A673 (cell line): ENCODE data around the gene BSG. TPM values are rescaled to one million over a fixed set of nuclear protein-coding genes. Genes with fewer than 3 reads are reported as not detected.
A peak's percentile ranks its signal among the peaks of the same experiment; 100 is the strongest.
"Not testable (repeated sequence)": the region's sequence is repeated elsewhere in the genome, so short reads cannot be mapped to it uniquely, and the experiment has no call there.

Experiments used
- BruUV-seq: library from RNA; stranded (reverse); fragments of 400-500 nt; replicated peaks from 2 replicates; lab custom pipeline; 2021; lab: Mats Ljungman, UMichigan
- CTCF ChIA-PET: fragments of 300-600 bp; sonication (Branson Sonifier 250); formaldehyde crosslinking; loops from one replicate; lab custom pipeline; 2022; ENCODE audit warnings: antibody characterized with exemption; lab: Charles Lee
- POLR2A ChIA-PET: fragments of 300-600 bp; sonication (Branson Sonifier 250); formaldehyde crosslinking; loops from one replicate; lab custom pipeline; 2022; ENCODE audit warnings: antibody characterized with exemption; ENCODE audit not compliant: low non-redundant PET; lab: Charles Lee
- DNase-seq: peaks from one replicate; pipeline ENCODE4 v3.0.0-alpha.2; 2015; ENCODE audit warnings: low spot score
- H3K27ac ChIP-seq: fragments of 200-600 bp; sonication (generic); 2 replicates; pipeline ENCODE4 v1.5.1; 2016; ENCODE audit warnings: mixed run types, low read depth, mild to moderate bottlenecking, mixed read lengths, antibody characterized with exemption, low read length; ENCODE audit not compliant: poor library complexity, severe bottlenecking
- H3K27me3 ChIP-seq: fragments of 200-600 bp; sonication (generic); replicated peaks from 2 replicates; pipeline ENCODE4 v1.6.1; 2017; ENCODE audit warnings: mixed run types, low read depth, mild to moderate bottlenecking, mixed read lengths, antibody characterized with exemption, low read length; ENCODE audit not compliant: insufficient read depth, poor library complexity
- H3K36me3 ChIP-seq: fragments of 200-600 bp; sonication (generic); 2 replicates; pipeline ENCODE4 v1.6.1; 2016; ENCODE audit warnings: mixed run types, mild to moderate bottlenecking, mixed read lengths, antibody characterized with exemption, low read length; ENCODE audit not compliant: insufficient read depth, poor library complexity, severe bottlenecking
- H3K4me1 ChIP-seq: fragments of 200-600 bp; sonication (generic); 2 replicates; pipeline ENCODE4 v1.6.1; 2017; ENCODE audit warnings: mixed run types, mild to moderate bottlenecking, mixed read lengths, antibody characterized with exemption, low read length; ENCODE audit not compliant: insufficient read depth, poor library complexity, severe bottlenecking
- H3K4me3 ChIP-seq: fragments of 200-600 bp; sonication (generic); 2 replicates; pipeline ENCODE4 v1.5.1; 2016; ENCODE audit warnings: low read depth, mixed run types, mild to moderate bottlenecking, mixed read lengths, low read length; ENCODE audit not compliant: poor library complexity, severe bottlenecking
- H3K9me3 ChIP-seq: fragments of 200-600 bp; sonication (generic); 2 replicates; pipeline ENCODE4 v1.6.1; 2016; ENCODE audit warnings: mixed run types, low read depth, mild to moderate bottlenecking, mixed read lengths, antibody characterized with exemption, low read length; ENCODE audit not compliant: poor library complexity, severe bottlenecking
- CTCF ChIP-seq: fragments of 300-800, 200-600 bp; sonication (generic); conservative IDR thresholded peaks from 2 replicates; pipeline ENCODE4 v1.5.1; 2017; ENCODE audit warnings: low read depth, mild to moderate bottlenecking, antibody characterized with exemption, low read length, moderate library complexity, mixed read lengths
- EZH2 ChIP-seq: fragments of 200-600 bp; sonication (generic); IDR thresholded peaks from 2 replicates; pipeline ENCODE4 v1.6.1; 2017; ENCODE audit warnings: borderline replicate concordance, low read depth, mild to moderate bottlenecking, mixed read lengths, antibody characterized with exemption, low read length; ENCODE audit not compliant: poor library complexity, severe bottlenecking
- intact Hi-C: fragments of 100-400 bp; cut with micrococcal nuclease; formaldehyde crosslinking; loops from one replicate; pipeline ENCODE4 v1.10.0; 2022; ENCODE audit not compliant: unreplicated experiment
- total RNA-seq: library from RNA; stranded (reverse); gene quantifications from 2 replicates; pipeline ENCODE4 v1.2.3, GENCODE V29; 2021

The BSG gene
- total RNA-seq, 1 experiment from 2014 or later = 865 TPM

DNA sequence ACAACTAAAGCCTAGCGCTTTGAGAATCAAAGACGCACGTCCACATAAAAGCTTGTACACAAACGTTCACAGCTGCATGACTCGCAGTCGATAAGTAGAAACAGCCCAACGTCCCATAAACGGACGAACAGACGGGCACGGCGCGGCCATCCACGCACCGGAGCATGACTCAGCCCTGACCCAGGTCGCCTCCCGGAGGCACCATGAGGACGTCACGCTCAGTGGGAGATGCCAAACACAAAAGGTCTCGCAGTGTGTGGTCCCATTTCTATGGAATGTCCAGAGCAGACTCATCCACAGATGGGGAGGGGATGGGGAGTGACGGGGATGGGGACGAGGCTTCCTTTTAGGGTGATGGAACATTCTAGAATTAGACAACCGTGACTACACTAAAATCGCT is 51.6 kb downstream of the BSG start:
- Histone ChIP-seq H3K4me1 (no peaks in the 10 kb centered on the region), H3K9me3 (no peaks in the 10 kb centered on the region), H3K4me3 (no peak overlapping the region), H3K27ac (peak overlapping the region; percentile 23), H3K36me3 (peaks cover 48% of the 10 kb centered on the region), H3K27me3 (no peaks in the 10 kb centered on the region)
- CTCF ChIA-PET = interaction anchor here (0.6 kb wide), 1 partner anchor 12 kb away, joined by 3 read pairs; no protein-coding TSS in a partner anchor
- no peak for TF ChIP-seq CTCF
- TF ChIP-seq EZH2 = no peak
- intact Hi-C loops = no loop called here
- DNase-seq = peak; percentile 59
- POLR2A ChIA-PET = no interaction called here
- BruUV-seq = no TSS peak

DNA sequence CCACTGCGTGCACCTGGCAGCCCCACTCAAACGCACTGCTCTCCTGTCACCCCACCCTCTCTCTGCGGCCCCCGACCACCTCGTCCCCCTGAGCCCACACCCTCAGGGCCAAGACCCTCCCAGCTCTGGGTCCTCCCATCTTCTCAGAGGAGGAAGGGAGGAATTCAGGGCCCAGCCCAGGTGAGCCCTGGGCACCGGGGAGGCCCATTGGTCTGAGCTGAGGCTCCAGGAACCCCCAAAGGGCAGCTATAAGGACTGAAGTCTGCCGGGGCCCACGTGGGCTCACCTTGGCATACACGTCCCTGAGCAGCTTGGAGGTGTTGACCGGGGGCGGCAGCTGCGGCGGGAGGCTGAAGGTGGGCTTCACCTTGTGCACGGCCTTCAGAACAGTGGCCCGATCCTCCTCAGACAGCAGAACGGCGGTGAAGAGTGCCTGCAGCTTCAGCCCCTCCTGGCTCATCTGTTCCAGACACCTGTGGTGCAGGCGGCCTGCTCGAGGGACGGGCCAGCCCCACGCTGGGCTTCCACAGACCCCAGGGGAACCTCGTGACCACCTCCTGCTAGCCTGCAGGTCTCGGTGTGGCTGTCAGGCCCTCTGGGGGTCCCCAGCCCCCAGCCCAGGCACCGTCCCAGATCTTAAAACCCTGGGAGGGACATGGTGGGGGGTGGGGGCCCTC is 52.2 kb downstream of the BSG start:
- BruUV-seq = no TSS peak
- H3K4me1 ChIP-seq = no peaks in the 10 kb centered on the region
- POLR2A ChIA-PET = no interaction called here
- H3K27ac ChIP-seq = peak overlapping the region; percentile 23
- no peak for TF ChIP-seq CTCF
- TF ChIP-seq EZH2 = no peak
- intact Hi-C loops = loop anchor here (5.0 kb wide), 1 partner anchor 37 kb away; the partner anchor contains the start of gene HCN2
- no peak for DNase-seq
- CTCF ChIA-PET = no interaction called here
- H3K36me3 ChIP-seq = peaks cover 44% of the 10 kb centered on the region
- H3K27me3 ChIP-seq = no peaks in the 10 kb centered on the region
- no peaks in the 10 kb centered on the region for H3K9me3 ChIP-seq
- no peak overlapping the region for H3K4me3 ChIP-seq

DNA sequence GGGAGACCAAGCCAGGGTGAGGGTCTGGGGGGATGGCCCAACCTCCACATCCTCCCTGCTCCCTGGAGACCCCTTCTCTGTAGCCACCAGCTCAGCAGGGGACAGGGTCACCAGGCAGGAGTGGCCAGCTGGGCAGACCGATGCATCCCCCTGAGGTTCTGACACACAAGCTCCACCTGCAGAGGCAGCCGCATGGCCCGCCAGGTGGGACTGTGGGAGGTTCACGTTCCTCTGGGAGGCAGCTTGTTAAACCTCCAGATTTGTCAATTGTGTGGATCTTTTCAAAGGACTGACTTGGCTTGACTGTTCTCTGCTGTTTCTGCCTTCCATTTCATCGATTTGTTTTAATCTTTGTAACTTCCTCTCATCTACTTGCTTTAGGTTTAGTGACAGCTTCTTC is 52.9 kb downstream of the BSG start:
- BruUV-seq = no TSS peak
- CTCF ChIA-PET = no interaction called here
- POLR2A ChIA-PET = no interaction called here
- Histone ChIP-seq H3K27ac (no peak overlapping the region), H3K36me3 (peaks cover 38% of the 10 kb centered on the region), H3K9me3 (no peaks in the 10 kb centered on the region), H3K4me1 (no peaks in the 10 kb centered on the region), H3K27me3 (no peaks in the 10 kb centered on the region), H3K4me3 (no peak overlapping the region)
- no peak for DNase-seq
- intact Hi-C loops = loop anchor here (5.0 kb wide), 1 partner anchor 38 kb away; the partner anchor contains the start of gene HCN2
- TF ChIP-seq CTCF = no peak
- no peak for TF ChIP-seq EZH2

- H3K27ac ChIP-seq, POLR2A ChIA-PET, DNase-seq, BruUV-seq, H3K4me1 ChIP-seq, H3K4me3 ChIP-seq, H3K27me3 ChIP-seq, H3K9me3 ChIP-seq: not testable (repeated sequence)
- CTCF ChIA-PET = interaction anchor here (1.0 kb wide), 1 partner anchor 14 kb away, joined by 8 read pairs; no protein-coding TSS in a partner anchor
- intact Hi-C loops = loop anchor here (5.0 kb wide), 1 partner anchor 39 kb away; the partner anchor contains the start of gene HCN2
- peaks cover 47% of the 10 kb centered on the region for H3K36me3 ChIP-seq
Observed at GRCh38 chr19:626566-626965, 54.2 kb downstream of the BSG start.
